H1 (cell line): ENCODE measurements around the gene SYTL1. TPM values are rescaled to one million over a fixed set of nuclear protein-coding genes. Genes with fewer than 3 reads are reported as not detected.

Source experiments
- CTCF ChIA-PET: fragments of 300-600 bp; sonication (Branson Sonifier 250); formaldehyde crosslinking; loops from one replicate; lab custom pipeline; 2021; ENCODE audit not compliant: partially characterized antibody; lab: Charles Lee
- POLR2A ChIA-PET: fragments of 300-600 bp; sonication (Branson Sonifier 250); formaldehyde crosslinking; loops from one replicate; lab custom pipeline; 2021; ENCODE audit warnings: inconsistent platforms; ENCODE audit not compliant: partially characterized antibody; lab: Charles Lee
- DNase-seq, 2 experiments: peaks; one replicate each; pipeline versions ENCODE4 v3.0.0 to v3.0.0-alpha.2; 2010 to 2022; ENCODE audit warnings: low spot score in 2 of 2, low read depth in 1 of 2, mixed read lengths in 1 of 2
- FAIRE-seq: peaks from 2 replicates; lab custom pipeline; 2011; peaks lifted over from hg19 to GRCh38; lab: Jason Lieb, UNC
- H2AFZ ChIP-seq: 2 replicates; pipeline ENCODE4 v1.8.1; 2012; ENCODE audit warnings: low read length, inconsistent platforms
- H2AK5ac ChIP-seq: 2 replicates; pipeline ENCODE4 v1.6.1; 2013; ENCODE audit warnings: low read depth, low read length
- H2BK120ac ChIP-seq: replicated peaks from 2 replicates; pipeline ENCODE3; 2013; ENCODE audit warnings: low read depth, low read length, inconsistent platforms
- H2BK12ac ChIP-seq: 2 replicates; pipeline ENCODE4 v1.6.1; 2013; ENCODE audit warnings: low read depth, low read length
- H2BK15ac ChIP-seq: 2 replicates; pipeline ENCODE4 v1.6.1; 2013; ENCODE audit warnings: low read length
- H2BK20ac ChIP-seq: 2 replicates; pipeline ENCODE4 v1.6.1; 2013; ENCODE audit warnings: low read length
- H2BK5ac ChIP-seq: 2 replicates; pipeline ENCODE4 v1.6.1; 2013; ENCODE audit warnings: low read depth, low read length
- H3K14ac ChIP-seq: 2 replicates; pipeline ENCODE4 v1.6.1; 2013; ENCODE audit warnings: inconsistent platforms; ENCODE audit not compliant: insufficient read length
- H3K18ac ChIP-seq: 2 replicates; pipeline ENCODE4 v1.6.1; 2013; ENCODE audit warnings: low read length; ENCODE audit errors: extremely low read depth
- H3K23ac ChIP-seq: 2 replicates; pipeline ENCODE4 v1.6.1; 2013; ENCODE audit warnings: inconsistent platforms; ENCODE audit not compliant: insufficient read length
- H3K23me2 ChIP-seq: 2 replicates; pipeline ENCODE4 v1.6.1; 2013; ENCODE audit warnings: low read depth, low read length
- H3K27ac ChIP-seq: 2 replicates; pipeline ENCODE4 v1.6.1; 2011; ENCODE audit warnings: low read depth, low read length, inconsistent platforms
- H3K27me3 ChIP-seq, 4 experiments: replicated peaks in 1 of 4; 1 replicate in 1 of 4; 2 replicates in 3 of 4; pipeline versions ENCODE4 v1.6.1 to v1.8.1; 2011 to 2013; ENCODE audit warnings: low read length in 3 of 4, mild to moderate bottlenecking in 3 of 4, inconsistent platforms in 2 of 4, mixed read lengths in 2 of 4, moderate library complexity in 1 of 4; ENCODE audit not compliant: control insufficient read depth in 3 of 4, insufficient read depth in 3 of 4; ENCODE audit errors: extremely low read depth in 1 of 4
- H3K36me3 ChIP-seq, 4 experiments: 2 replicates each; pipeline versions ENCODE4 v1.6.1 to v1.8.1; 2011 to 2013; ENCODE audit warnings: mild to moderate bottlenecking in 4 of 4, low read length in 3 of 4, moderate library complexity in 2 of 4, control low read depth in 1 of 4, inconsistent platforms in 1 of 4; ENCODE audit not compliant: insufficient read depth in 4 of 4, control insufficient read depth in 2 of 4
- H3K4ac ChIP-seq: replicated peaks from 2 replicates; pipeline ENCODE3; 2013; ENCODE audit warnings: low read length, low read depth, mixed read lengths, inconsistent platforms; ENCODE audit not compliant: insufficient read length
- H3K4me1 ChIP-seq, 4 experiments: replicated peaks in 1 of 4; 1 replicate in 1 of 4; 2 replicates in 3 of 4; pipeline versions ENCODE4 v1.6.1 to v1.8.1; 2011 to 2013; ENCODE audit warnings: low read length in 3 of 4, inconsistent platforms in 2 of 4, mixed read lengths in 1 of 4; ENCODE audit not compliant: insufficient read depth in 4 of 4, control insufficient read depth in 3 of 4
- H3K4me2 ChIP-seq, 2 experiments: 2 replicates each; pipeline versions ENCODE4 v1.6.1 to v1.8.1; 2011 to 2013; ENCODE audit warnings: low read depth in 2 of 2, low read length in 2 of 2, control low read depth in 1 of 2, inconsistent platforms in 1 of 2, mild to moderate bottlenecking in 1 of 2; ENCODE audit not compliant: insufficient read depth in 1 of 2
- H3K4me3 ChIP-seq, 4 experiments: fragments of 200-600, 300-600 bp in 1 of 4; sonication (generic), shearing (Covaris generic), sonication (Bioruptor Twin) in 1 of 4; 2 replicates each; pipeline versions ENCODE4 v1.5.1 to v1.8.1; 2011 to 2016; ENCODE audit warnings: low read length in 4 of 4, low read depth in 3 of 4, control low read depth in 2 of 4, inconsistent platforms in 2 of 4, mild to moderate bottlenecking in 2 of 4, mixed read lengths in 1 of 4, moderate library complexity in 1 of 4; ENCODE audit not compliant: insufficient read depth in 2 of 4; ENCODE audit errors: extremely low read depth in 1 of 4
- H3K56ac ChIP-seq: replicated peaks from 2 replicates; pipeline ENCODE3; 2013; ENCODE audit warnings: low read depth, mild to moderate bottlenecking, mixed read lengths, low read length, inconsistent platforms; ENCODE audit not compliant: insufficient read length
- H3K79me1 ChIP-seq: 2 replicates; pipeline ENCODE4 v1.6.1; 2013; ENCODE audit warnings: low read depth, low read length, control low read depth
- H3K79me2 ChIP-seq, 2 experiments: 2 replicates each; pipeline versions ENCODE4 v1.6.1 to v1.8.1; 2012 to 2013; ENCODE audit warnings: low read length in 2 of 2, mild to moderate bottlenecking in 2 of 2, inconsistent platforms in 1 of 2; ENCODE audit not compliant: insufficient read depth in 2 of 2, control insufficient read depth in 1 of 2
- H3K9ac ChIP-seq, 4 experiments: replicated peaks in 1 of 4; 1 replicate in 1 of 4; 2 replicates in 3 of 4; pipeline versions ENCODE4 v1.6.1 to v1.8.1; 2011 to 2013; ENCODE audit warnings: low read depth in 3 of 4, low read length in 3 of 4, control low read depth in 2 of 4, mild to moderate bottlenecking in 2 of 4, moderate library complexity in 2 of 4, inconsistent platforms in 1 of 4; ENCODE audit errors: extremely low read depth in 1 of 4
- H3K9me3 ChIP-seq, 2 experiments: 2 replicates each; pipeline versions ENCODE4 v1.6.1 to v1.8.1; 2012 to 2013; ENCODE audit warnings: mild to moderate bottlenecking in 2 of 2, moderate library complexity in 2 of 2, control low read depth in 1 of 2, inconsistent platforms in 1 of 2, low read depth in 1 of 2, low read length in 1 of 2, mixed read lengths in 1 of 2; ENCODE audit not compliant: insufficient read depth in 2 of 2
- H4K20me1 ChIP-seq, 2 experiments: replicated peaks in 1 of 2; 2 replicates each; pipeline versions ENCODE3 to v1.8.1; 2011 to 2013; ENCODE audit warnings: inconsistent platforms in 2 of 2, low read length in 2 of 2, mild to moderate bottlenecking in 1 of 2; ENCODE audit not compliant: insufficient read depth in 2 of 2, control insufficient read depth in 1 of 2
- H4K5ac ChIP-seq: 2 replicates; pipeline ENCODE4 v1.6.1; 2013; ENCODE audit warnings: low read length, low read depth, mixed read lengths, inconsistent platforms; ENCODE audit not compliant: insufficient read length
- H4K8ac ChIP-seq: 2 replicates; pipeline ENCODE4 v1.8.0; 2013; ENCODE audit warnings: mild to moderate bottlenecking, moderate library complexity, low read length, inconsistent platforms; ENCODE audit not compliant: insufficient read depth; ENCODE audit errors: extremely low read depth
- H4K91ac ChIP-seq: replicated peaks from 2 replicates; pipeline ENCODE3; 2013; ENCODE audit warnings: low read length, mixed read lengths, inconsistent platforms; ENCODE audit not compliant: insufficient read length
- BCL11A ChIP-seq, 2 experiments: IDR thresholded peaks; one replicate each; pipeline ENCODE4 v1.6.1; 2011; ENCODE audit warnings: low read depth in 2 of 2, low read length in 2 of 2, mild to moderate bottlenecking in 2 of 2
- GABPA ChIP-seq: IDR thresholded peaks from 2 replicates; pipeline ENCODE4 v1.6.1; 2011; ENCODE audit warnings: mild to moderate bottlenecking, low read length, moderate library complexity, borderline replicate concordance; ENCODE audit not compliant: insufficient read depth
- JUND ChIP-seq: IDR thresholded peaks from 2 replicates; pipeline ENCODE4 v1.6.1; 2011; ENCODE audit warnings: mild to moderate bottlenecking, improper control_type of control experiment, low read length
- RAD21 ChIP-seq, 2 experiments: IDR thresholded peaks in 1 of 2; conservative IDR thresholded peaks in 1 of 2; 2 replicates each; pipeline ENCODE4 v1.6.1; 2011; ENCODE audit warnings: low read depth in 2 of 2, low read length in 2 of 2, improper control_type of control experiment in 1 of 2, inconsistent platforms in 1 of 2, mild to moderate bottlenecking in 1 of 2, moderate library complexity in 1 of 2
- SIN3A ChIP-seq, 2 experiments: IDR thresholded peaks in 1 of 2; conservative IDR thresholded peaks in 1 of 2; 2 replicates each; pipeline ENCODE4 v1.6.1; 2011 to 2012; ENCODE audit warnings: low read length in 2 of 2, improper control_type of control experiment in 1 of 2, low read depth in 1 of 2, mild to moderate bottlenecking in 1 of 2
- SP1 ChIP-seq: IDR thresholded peaks from 2 replicates; pipeline ENCODE4 v1.6.1; 2011; ENCODE audit warnings: low read depth, low read length
- SP4 ChIP-seq: IDR thresholded peaks from 2 replicates; pipeline ENCODE4 v1.6.1; 2012; ENCODE audit warnings: low read length, inconsistent platforms
- WGBS, 2 experiments: shearing (Covaris generic) in 1 of 2; methylation state at CpG; one replicate each; pipeline versions ENCODE4 v1.1.6 to v1.1.7; 2013 to 2015; ENCODE audit warnings: low lambda C conversion rate in 2 of 2, mixed read lengths in 2 of 2, inconsistent platforms in 1 of 2, low coverage in 1 of 2, missing lambda C conversion rate in 1 of 2; ENCODE audit not compliant: insufficient replicate concordance in 2 of 2, insufficient coverage in 1 of 2, insufficient read length in 1 of 2; ENCODE audit errors: extremely low coverage in 1 of 2, missing lambda C conversion rate in 1 of 2; 5-methylcytosine and 5-hydroxymethylcytosine counted together
- polyA plus RNA-seq, 7 experiments: library from polyadenylated mRNA; depleted of rRNA in 3 of 7; stranded (reverse) in 5 of 7; unstranded in 2 of 7; fragments of >200 nt in 5 of 7; fragments of 200-250 nt in 2 of 7; gene quantifications; 1 replicate in 5 of 7; 2 replicates in 1 of 7; 4 replicates in 1 of 7; pipeline versions ENCODE4 v1.2.1 to v1.2.3, GENCODE V29; 2011 to 2013; ENCODE audit warnings: missing spikeins in 2 of 7, mixed read lengths in 2 of 7
- total RNA-seq: library from RNA; stranded (reverse); fragmentation: NEBNext Ultra II Directional; extraction: Animal tissue kit (Norgen Biotek cat#: 25700); gene quantifications from 2 replicates; pipeline ENCODE4 v1.2.1, GENCODE V29; 2021
- TF ChIP-seq, protein P1 (sequence below), 3 experiments: IDR thresholded peaks; 1 replicate in 2 of 3; 2 replicates in 1 of 3; pipeline versions ENCODE4 v1.5.1 to v1.6.1; 2011; ENCODE audit warnings: low read length in 3 of 3, mild to moderate bottlenecking in 3 of 3, inconsistent platforms in 2 of 3, low read depth in 1 of 3, moderate library complexity in 1 of 3; ENCODE audit not compliant: insufficient read depth in 1 of 3; ENCODE audit errors: control extremely low read depth in 1 of 3

SYTL1 gene
- total and polyA plus RNA-seq, 2 of the 8 experiments (the other 6 are each of a cell fraction or from before 2014, with no cell fraction given): 6.4 to 19.5 TPM

DNA sequence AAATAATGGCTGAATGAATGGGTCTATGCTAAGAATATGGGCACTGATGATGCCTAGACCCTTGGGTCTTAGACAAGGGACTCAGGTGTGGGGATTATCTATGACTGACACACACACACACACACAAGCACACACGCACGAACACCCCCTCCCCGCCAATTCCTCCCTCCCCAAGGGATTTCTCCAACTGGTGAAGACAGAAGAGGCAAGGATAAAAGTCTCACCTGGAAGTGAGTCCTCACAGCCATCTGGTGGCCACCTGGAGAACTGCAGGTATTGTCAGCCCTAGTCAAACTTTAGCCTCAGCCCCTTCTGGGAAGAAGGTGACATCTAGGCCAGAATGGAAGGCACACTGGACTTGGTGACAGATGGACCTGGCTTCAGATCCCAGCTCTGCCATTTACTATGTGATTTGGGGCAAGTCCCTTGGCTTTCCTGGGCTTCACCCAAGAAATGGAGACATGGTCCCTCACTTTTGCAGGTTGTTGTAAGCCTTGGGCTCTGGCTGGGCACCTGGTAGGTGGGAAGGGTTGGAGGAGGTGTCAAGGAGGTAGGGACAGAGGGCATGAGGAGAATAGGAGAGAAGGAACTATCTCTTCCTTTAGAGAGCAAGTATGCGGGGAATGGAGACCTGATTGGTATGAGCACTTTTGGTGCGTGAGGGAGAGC lies 46.6 kb downstream of the SYTL1 start:
- Histone ChIP-seq H3K9me3 (no peaks in the 10 kb centered on the region), H3K79me2 (no peaks in the 10 kb centered on the region), H4K91ac (no peak overlapping the region), H4K5ac (no peak overlapping the region), H2BK120ac (no peak overlapping the region), H2BK20ac (no peak overlapping the region), H3K23ac (no peak overlapping the region), H2BK5ac (no peak overlapping the region), H3K14ac (no peak overlapping the region), H3K27me3 (no peaks in the 10 kb centered on the region), H3K4me2 (peak overlapping the region in 1 of 2 experiments; percentile 44; a peak in 2 of 4 replicates), H4K20me1 (peaks cover 0 to under 1% of the 10 kb centered on the region in 2 experiments), H3K9ac (no peak overlapping the region), H3K4me1 (peaks cover 2 to 17% (median 11%) of the 10 kb centered on the region in 4 experiments), H3K36me3 (no peaks in the 10 kb centered on the region), H2AFZ (no peak overlapping the region), H3K27ac (no peak overlapping the region), H4K8ac (no peak overlapping the region), H3K4ac (no peak overlapping the region), H3K4me3 (no peak overlapping the region), H3K56ac (no peak overlapping the region), H2BK12ac (no peak overlapping the region), H3K79me1 (no peaks in the 10 kb centered on the region), H2AK5ac (no peak overlapping the region), H3K18ac (0 out of 2 replicates have a peak overlapping the region, but pooled peaks have one; percentile 81), H2BK15ac (no peak overlapping the region), H3K23me2 (peaks cover 13% of the 10 kb centered on the region)
- FAIRE-seq (peak; percentile 97), DNase-seq (peak in 1 of 2 experiments; percentile 94)
- TF ChIP-seq BCL11A (IDR thresholded peaks at IDR 0.05; ENCODE audit: low read depth in 2 of 2, low read length in 2 of 2) (no peak), SP4 (no peak), GABPA (no peak), SIN3A (conservative IDR thresholded peaks at IDR 0.05 in 1 of 2, IDR thresholded peaks at IDR 0.05 in 1 of 2; ENCODE audit: low read depth in 1 of 2, low read length in 2 of 2) (0 out of 4 replicates have a peak, but pooled peaks of 1 of the 2 experiments have one; percentile 59), SP1 (0 out of 2 replicates have a peak, but pooled peaks have one; percentile 9), JUND (peak; percentile 39; the same call in 1 of the 2 replicates), RAD21 (IDR thresholded peaks at IDR 0.05 in 1 of 2, conservative IDR thresholded peaks at IDR 0.05 in 1 of 2; ENCODE audit: low read depth in 2 of 2, low read length in 2 of 2) (peak; percentile 82 to 85)
- TF ChIP-seq, protein P1, sequence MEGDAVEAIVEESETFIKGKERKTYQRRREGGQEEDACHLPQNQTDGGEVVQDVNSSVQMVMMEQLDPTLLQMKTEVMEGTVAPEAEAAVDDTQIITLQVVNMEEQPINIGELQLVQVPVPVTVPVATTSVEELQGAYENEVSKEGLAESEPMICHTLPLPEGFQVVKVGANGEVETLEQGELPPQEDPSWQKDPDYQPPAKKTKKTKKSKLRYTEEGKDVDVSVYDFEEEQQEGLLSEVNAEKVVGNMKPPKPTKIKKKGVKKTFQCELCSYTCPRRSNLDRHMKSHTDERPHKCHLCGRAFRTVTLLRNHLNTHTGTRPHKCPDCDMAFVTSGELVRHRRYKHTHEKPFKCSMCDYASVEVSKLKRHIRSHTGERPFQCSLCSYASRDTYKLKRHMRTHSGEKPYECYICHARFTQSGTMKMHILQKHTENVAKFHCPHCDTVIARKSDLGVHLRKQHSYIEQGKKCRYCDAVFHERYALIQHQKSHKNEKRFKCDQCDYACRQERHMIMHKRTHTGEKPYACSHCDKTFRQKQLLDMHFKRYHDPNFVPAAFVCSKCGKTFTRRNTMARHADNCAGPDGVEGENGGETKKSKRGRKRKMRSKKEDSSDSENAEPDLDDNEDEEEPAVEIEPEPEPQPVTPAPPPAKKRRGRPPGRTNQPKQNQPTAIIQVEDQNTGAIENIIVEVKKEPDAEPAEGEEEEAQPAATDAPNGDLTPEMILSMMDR (IDR thresholded peaks at IDR 0.05; ENCODE audit: control extremely low read depth in 1 of 3, insufficient read depth in 1 of 3, low read depth in 1 of 3, low read length in 3 of 3): peak; percentile 75 to 97 (median 95)
- ChIA-PET CTCF (interaction anchor here (0.7 to 18.9 kb wide), 31 partner anchors 8 to 276 kb away, joined by 3 to 625 read pairs (median 5); partner anchors contain the start of genes CD164L2, FCN3 and MAP3K6), POLR2A (interaction anchor here (1.6 to 3.5 kb wide), 3 partner anchors 50 to 87 kb away, joined by 3 to 8 read pairs (median 5); no protein-coding TSS in a partner anchor)
- WGBS, 2 experiments: 39% methylated on average over 5 of the region's 5 CpGs; no CpG with 5 or more reads in 1 of the 2 experiments
